Common myeloid progenitor, CD34-positive (primary cell): ENCODE results near the gene VEGFA.

Experiments
- CTCF ChIA-PET: fragments of 350-600 bp; sonication (Branson Sonifier 250); formaldehyde crosslinking; loops from one replicate; lab custom pipeline; 2021; ENCODE audit warnings: antibody characterized with exemption; lab: Charles Lee
- POLR2A ChIA-PET: fragments of 350-600 bp; sonication (Branson Sonifier 250); formaldehyde crosslinking; loops from one replicate; lab custom pipeline; 2021; ENCODE audit warnings: antibody characterized with exemption; lab: Charles Lee
- DNase-seq, 3 donors: peaks; one replicate each; pipeline versions ENCODE4 v3.0.0 to v3.0.0-alpha.2; 2013
- H3K27ac ChIP-seq, 2 experiments: 1 replicate in 1 of 2; 2 replicates in 1 of 2; pipeline ENCODE4 v1.7.0; 2013; ENCODE audit warnings: inconsistent platforms in 2 of 2, low read length in 2 of 2, mild to moderate bottlenecking in 2 of 2, low read depth in 1 of 2, moderate library complexity in 1 of 2; ENCODE audit not compliant: severe bottlenecking in 2 of 2, insufficient read depth in 1 of 2, poor library complexity in 1 of 2
- H3K27me3 ChIP-seq, 5 experiments: replicated peaks in 2 of 5; 1 replicate in 3 of 5; 2 replicates in 2 of 5; pipeline versions ENCODE4 v1.6.1 to v1.7.0; 2013; ENCODE audit warnings: low read length in 4 of 5, mild to moderate bottlenecking in 2 of 5, moderate library complexity in 2 of 5, inconsistent platforms in 1 of 5; ENCODE audit not compliant: insufficient read depth in 5 of 5, control insufficient read depth in 4 of 5
- H3K36me3 ChIP-seq, 4 experiments: 1 replicate in 2 of 4; 2 replicates in 2 of 4; pipeline versions ENCODE4 v1.6.1 to v1.7.0; 2013; ENCODE audit warnings: low read length in 3 of 4, control low read depth in 1 of 4, mild to moderate bottlenecking in 1 of 4; ENCODE audit not compliant: control insufficient read depth in 4 of 4, insufficient read depth in 4 of 4
- H3K4me1 ChIP-seq, 4 experiments: 1 replicate in 3 of 4; 2 replicates in 1 of 4; pipeline versions ENCODE4 v1.6.1 to v1.7.1; 2013; ENCODE audit warnings: low read length in 3 of 4, mild to moderate bottlenecking in 3 of 4, control low read depth in 1 of 4, inconsistent platforms in 1 of 4, moderate library complexity in 1 of 4; ENCODE audit not compliant: control insufficient read depth in 4 of 4, insufficient read depth in 4 of 4; ENCODE audit errors: control extremely low read depth in 1 of 4
- H3K4me3 ChIP-seq, 7 experiments: 1 replicate in 4 of 7; 2 replicates in 3 of 7; pipeline versions ENCODE4 v1.5.1 to v1.7.0; 2013; ENCODE audit warnings: mild to moderate bottlenecking in 7 of 7, low read length in 6 of 7, moderate library complexity in 6 of 7, inconsistent platforms in 2 of 7, low read depth in 2 of 7, control low read depth in 1 of 7; ENCODE audit not compliant: insufficient read depth in 4 of 7, control insufficient read depth in 1 of 7; ENCODE audit errors: extremely low read depth in 1 of 7
- H3K9me3 ChIP-seq, 5 experiments: 1 replicate in 4 of 5; 2 replicates in 1 of 5; pipeline versions ENCODE4 v1.6.1 to v1.7.1; 2013; ENCODE audit warnings: low read length in 4 of 5, mild to moderate bottlenecking in 2 of 5, inconsistent platforms in 1 of 5, low read depth in 1 of 5, moderate library complexity in 1 of 5; ENCODE audit not compliant: control insufficient read depth in 4 of 5, insufficient read depth in 2 of 5; ENCODE audit errors: control extremely low read depth in 1 of 5
- WGBS: methylation state at CpG from one replicate; pipeline ENCODE4 v1.1.5; 2013; ENCODE audit not compliant: insufficient coverage; 5-methylcytosine and 5-hydroxymethylcytosine counted together

The VEGFA gene

GRCh38 chr6:43821101-43821886 is 51.3 kb downstream of the VEGFA start:
- POLR2A ChIA-PET = no interaction called here
- Histone ChIP-seq H3K9me3 (no peaks in the 10 kb centered on the region), H3K4me3 (no peak overlapping the region), H3K4me1 (peaks cover 0 to 30% (median 15%) of the 10 kb centered on the region in 4 experiments), H3K36me3 (no peaks in the 10 kb centered on the region), H3K27me3 (no peaks in the 10 kb centered on the region), H3K27ac (no peak overlapping the region)
- CTCF ChIA-PET = interaction anchor here (5.0 kb wide), 1 partner anchor 47 kb away, joined by 51 read pairs; no protein-coding TSS in a partner anchor
- DNase-seq = no peak
- 97% methylated on average over 3 of the region's 4 CpGs for WGBS

DNA sequence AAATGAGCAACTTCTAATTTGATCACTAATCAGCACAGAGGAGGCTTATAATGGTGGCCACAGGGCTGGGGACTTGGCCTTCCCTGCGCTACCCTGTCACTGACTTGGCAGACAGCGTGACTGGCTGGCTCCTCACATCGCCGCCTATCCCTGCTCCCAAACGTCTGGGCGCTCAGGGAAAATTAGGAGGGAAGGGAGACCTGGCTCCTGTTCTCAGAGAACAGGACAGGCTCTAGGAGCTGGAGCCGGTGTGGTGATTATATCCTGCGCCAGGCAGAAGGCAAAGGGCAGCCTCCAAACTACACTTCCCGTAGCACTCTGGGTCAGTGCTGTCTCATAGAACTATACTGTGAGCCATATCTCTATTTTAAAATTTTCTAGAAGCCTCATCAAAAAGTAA is 53.4 kb downstream of the VEGFA start:
- DNase-seq = no peak
- WGBS = 97% methylated on average over 7 of the region's 9 CpGs
- Histone ChIP-seq H3K4me1 (peaks cover 0 to 18% (median 4%) of the 10 kb centered on the region in 4 experiments), H3K27ac (no peak overlapping the region), H3K36me3 (no peaks in the 10 kb centered on the region), H3K4me3 (no peak overlapping the region), H3K27me3 (no peaks in the 10 kb centered on the region), H3K9me3 (no peaks in the 10 kb centered on the region)
- CTCF ChIA-PET = interaction anchor here (1.5 kb wide), 1 partner anchor 10 kb away, joined by 3 read pairs; no protein-coding TSS in a partner anchor
- POLR2A ChIA-PET = no interaction called here

DNA sequence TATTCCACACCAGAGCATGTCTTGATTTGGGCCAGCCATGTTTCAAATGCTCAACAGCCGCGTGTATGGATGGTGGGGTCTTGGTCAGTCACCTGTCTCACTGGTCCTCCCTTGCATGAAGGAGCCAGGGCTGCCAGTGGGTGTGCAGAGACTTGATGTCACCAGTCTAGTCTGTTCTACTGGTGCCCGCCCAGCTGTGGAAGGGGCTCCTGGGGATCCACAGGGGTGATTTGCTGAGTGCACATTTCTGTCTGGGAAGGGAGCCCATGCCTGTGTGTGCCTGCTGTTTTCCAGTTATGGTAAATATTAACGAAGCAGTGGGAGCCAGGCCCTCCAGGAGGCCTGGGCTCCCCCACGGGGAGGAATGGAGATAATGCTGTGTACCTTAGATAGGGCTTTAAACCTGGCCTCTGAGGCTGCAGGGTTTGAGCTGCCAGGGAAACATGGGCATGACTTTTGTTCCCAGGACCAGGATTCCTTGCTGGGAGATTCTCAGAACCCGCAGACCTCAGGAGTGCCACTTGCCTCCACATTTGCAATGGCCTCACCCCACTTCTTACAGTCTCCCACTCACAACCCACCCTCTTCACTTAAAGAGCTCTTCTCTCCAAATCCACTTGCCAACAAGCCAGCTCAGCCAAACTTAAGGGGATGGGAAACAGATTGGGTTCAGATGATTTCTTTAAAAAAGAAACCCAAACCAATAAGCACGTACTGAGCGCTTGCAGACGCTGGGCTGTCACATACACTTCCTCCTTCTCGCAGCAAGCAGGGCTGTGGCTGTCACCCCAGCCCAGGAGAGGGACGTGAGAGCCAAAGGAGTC is 54.1 kb downstream of the VEGFA start:
- DNase-seq = peak in 2 of 3 donors; percentile 78 to 80
- CTCF ChIA-PET = interaction anchor here (1.1 to 1.7 kb wide), 4 partner anchors 14 to 126 kb away, joined by 3 to 7 read pairs (median 4); no protein-coding TSS in a partner anchor
- POLR2A ChIA-PET = no interaction called here
- peak overlapping the region in 1 of 7 experiments; percentile 28 for H3K4me3 ChIP-seq
- no peaks in the 10 kb centered on the region for H3K9me3 ChIP-seq
- H3K27ac ChIP-seq = no peak overlapping the region
- H3K36me3 ChIP-seq = no peaks in the 10 kb centered on the region
- 54% methylated on average over 11 of the region's 11 CpGs for WGBS
- peaks cover 0 to 18% (median 4%) of the 10 kb centered on the region in 4 experiments for H3K4me1 ChIP-seq
- no peaks in the 10 kb centered on the region for H3K27me3 ChIP-seq

DNA sequence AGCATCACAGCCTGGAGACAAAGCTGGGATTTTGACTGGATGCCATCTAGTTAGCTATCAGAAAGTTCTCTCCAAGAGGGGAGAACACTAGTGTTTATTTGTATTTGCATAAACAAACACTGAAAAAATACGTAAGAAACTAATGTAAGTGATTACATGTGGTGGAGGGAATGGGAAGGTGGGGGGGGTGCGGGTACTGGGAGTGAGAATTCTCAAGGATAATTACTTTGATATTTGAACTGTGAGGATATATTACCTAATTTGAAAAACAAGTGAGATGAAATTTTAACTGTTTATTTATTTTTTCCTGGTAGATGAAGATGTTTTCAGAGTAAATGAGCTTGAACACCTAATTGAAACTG is 54.7 kb downstream of the VEGFA start:
- H3K9me3 ChIP-seq = no peaks in the 10 kb centered on the region
- no peaks in the 10 kb centered on the region for H3K27me3 ChIP-seq
- ChIA-PET POLR2A (no interaction called here), CTCF (interaction anchor here (1.1 to 1.7 kb wide), 6 partner anchors 8 to 125 kb away, joined by 3 to 7 read pairs (median 4); no protein-coding TSS in a partner anchor)
- peaks cover 0 to 12% (median 4%) of the 10 kb centered on the region in 4 experiments for H3K4me1 ChIP-seq
- no peak for DNase-seq
- no peak overlapping the region for H3K27ac ChIP-seq
- WGBS = 93% methylated on average over 2 of the region's 2 CpGs
- H3K36me3 ChIP-seq = no peaks in the 10 kb centered on the region
- peak overlapping the region in 1 of 7 experiments; percentile 28 for H3K4me3 ChIP-seq

- ChIA-PET CTCF (interaction anchor here (1.0 to 1.7 kb wide), 8 partner anchors 9 to 129 kb away, joined by 3 to 7 read pairs (median 4); no protein-coding TSS in a partner anchor), POLR2A (no interaction called here)
- Histone ChIP-seq H3K4me3 (no peak overlapping the region), H3K9me3 (no peaks in the 10 kb centered on the region), H3K27ac (no peak overlapping the region), H3K36me3 (no peaks in the 10 kb centered on the region), H3K27me3 (no peaks in the 10 kb centered on the region), H3K4me1 (peaks cover 0 to 11% (median 4%) of the 10 kb centered on the region in 4 experiments)
- 99% methylated on average over 10 of the region's 16 CpGs for WGBS
- no peak for DNase-seq
Measured at GRCh38 chr6:43825187-43826115, 55.4 kb downstream of the VEGFA start.

GRCh38 chr6:43826730-43827129 is 56.7 kb downstream of the VEGFA start:
- Histone ChIP-seq H3K9me3 (no peaks in the 10 kb centered on the region), H3K4me1 (peaks cover 0 to 11% (median 4%) of the 10 kb centered on the region in 4 experiments), H3K27ac (no peak overlapping the region), H3K36me3 (no peaks in the 10 kb centered on the region), H3K27me3 (no peaks in the 10 kb centered on the region), H3K4me3 (no peak overlapping the region)
- ChIA-PET POLR2A (no interaction called here), CTCF (interaction anchor here (1.1 to 1.5 kb wide), 2 partner anchors 102 to 125 kb away, joined by 4 to 5 read pairs; no protein-coding TSS in a partner anchor)
- no peak for DNase-seq
- 97% methylated on average over 3 of the region's 4 CpGs for WGBS
